ENCODE measurements around the gene IFT122. TPM values are rescaled to one million over a fixed set of nuclear protein-coding genes. Genes with fewer than 3 reads are reported as not detected.

The IFT122 gene
- total and polyA plus RNA-seq, 2 donors (not counting 3 experiments of a cell fraction or from before 2014, with no cell fraction given) = 38.4 to 41.7 TPM

- POLR2A ChIA-PET = no interaction called here
- H3K9ac ChIP-seq (replicated peaks; ENCODE audit: extremely low read depth, insufficient read depth, low read length) = no peak overlapping the region
- no peak overlapping the region for H2AFZ ChIP-seq (ENCODE audit: low read depth, low read length)
- dilution Hi-C loops (cut with MboI; ENCODE audit: extremely low pct_ligation_motif_present, low sequenced_read_pairs) (no loop called here), intact Hi-C loops (cut with micrococcal nuclease) (no loop called here)
- no peak overlapping the region for H3K4me2 ChIP-seq (ENCODE audit: insufficient read depth, low read length)
- no peak overlapping the region for H3K4me3 ChIP-seq (replicated peaks in 1 of 3; ENCODE audit: insufficient read depth in 1 of 3, low read depth in 1 of 3, low read length in 3 of 3)
- CTCF ChIA-PET = interaction anchor here (1.0 kb wide), 1 partner anchor 62 kb away, joined by 3 read pairs; no protein-coding TSS in a partner anchor
- TF ChIP-seq POLR2A (IDR thresholded peaks at IDR 0.05; ENCODE audit: low read depth, low read length) (no peak), POLR2AphosphoS5 (IDR thresholded peaks at IDR 0.05; ENCODE audit: insufficient read depth, low read depth, low read length) (no peak), GATA2 (IDR thresholded peaks at IDR 0.05; ENCODE audit: insufficient read depth, insufficient read length, low read depth, low read length) (no peak), MYC (IDR thresholded peaks at IDR 0.05; ENCODE audit: low read depth, low read length) (no peak)
- no TSS peak for BruUV-seq (replicated peaks)
- no peaks in the 10 kb centered on the region for H3K9me1 ChIP-seq (replicated peaks; ENCODE audit: control insufficient read depth, extremely low read depth, insufficient read depth, low read length)
- FAIRE-seq (no peak), DNase-seq (ENCODE audit: low read depth, low spot score) (peak; percentile 23)
- peaks cover 0 to 3% of the 10 kb centered on the region in 2 experiments for H3K36me3 ChIP-seq (ENCODE audit: control insufficient read depth in 2 of 2, extremely low read depth in 1 of 2, insufficient read depth in 2 of 2, low read length in 2 of 2)
- H4K20me1 ChIP-seq (replicated peaks; ENCODE audit: control insufficient read depth, extremely low read depth, insufficient read depth, low read length) = no peaks in the 10 kb centered on the region
- no peaks in the 10 kb centered on the region for H3K27me3 ChIP-seq (ENCODE audit: control insufficient read depth in 2 of 2, insufficient read depth in 2 of 2, low read length in 2 of 2)
- H3K9me3 ChIP-seq (replicated peaks; ENCODE audit: control insufficient read depth, insufficient read depth, low read length) = no peaks in the 10 kb centered on the region
- H3K79me2 ChIP-seq (ENCODE audit: control insufficient read depth, insufficient read depth, low read length) = peaks cover 17% of the 10 kb centered on the region
- peaks cover 53% of the 10 kb centered on the region for H3K4me1 ChIP-seq (ENCODE audit: control insufficient read depth, extremely low read depth, insufficient read depth, low read length)
- H3K27ac ChIP-seq (ENCODE audit: insufficient read depth, low read depth, low read length) = no peak overlapping the region
These were observed 5.4 kb downstream of the IFT122 start for GRCh38 chr3:129445471-129445870.

DNA sequence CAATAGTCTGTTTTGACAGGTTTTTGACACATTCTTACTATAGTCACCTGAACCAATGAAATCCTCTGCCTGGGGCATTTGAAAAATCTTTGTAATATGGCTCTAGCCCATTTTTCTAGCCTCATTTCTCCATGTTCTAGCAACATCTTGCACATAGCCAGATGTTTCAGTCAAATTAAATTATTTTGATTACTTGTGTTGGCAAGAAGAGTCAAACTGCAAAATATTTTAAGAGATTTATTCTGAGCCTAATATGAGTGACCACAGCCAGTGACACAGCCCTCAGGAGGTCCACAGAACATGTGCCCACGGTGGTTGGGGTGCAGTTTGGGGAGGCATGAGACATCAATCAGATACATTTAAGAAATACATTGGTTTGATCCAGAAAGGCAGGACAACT is 6.9 kb downstream of the IFT122 start:
- no peak overlapping the region for H3K9ac ChIP-seq (replicated peaks; ENCODE audit: extremely low read depth, insufficient read depth, low read length)
- intact Hi-C loops (cut with micrococcal nuclease) = no loop called here
- no peak overlapping the region for H3K27ac ChIP-seq (ENCODE audit: insufficient read depth, low read depth, low read length)
- H4K20me1 ChIP-seq (replicated peaks; ENCODE audit: control insufficient read depth, extremely low read depth, insufficient read depth, low read length) = no peaks in the 10 kb centered on the region
- no peaks in the 10 kb centered on the region for H3K27me3 ChIP-seq (ENCODE audit: control insufficient read depth in 2 of 2, insufficient read depth in 2 of 2, low read length in 2 of 2)
- ChIA-PET CTCF (no interaction called here), POLR2A (no interaction called here)
- H3K4me2 ChIP-seq (ENCODE audit: insufficient read depth, low read length) = no peak overlapping the region
- H3K4me1 ChIP-seq (ENCODE audit: control insufficient read depth, extremely low read depth, insufficient read depth, low read length) = peaks cover 43% of the 10 kb centered on the region
- dilution Hi-C loops (cut with MboI; ENCODE audit: extremely low pct_ligation_motif_present, low sequenced_read_pairs) = no loop called here
- no peaks in the 10 kb centered on the region for H3K9me3 ChIP-seq (replicated peaks; ENCODE audit: control insufficient read depth, insufficient read depth, low read length)
- no peaks in the 10 kb centered on the region for H3K9me1 ChIP-seq (replicated peaks; ENCODE audit: control insufficient read depth, extremely low read depth, insufficient read depth, low read length)
- no peak overlapping the region for H3K4me3 ChIP-seq (replicated peaks in 1 of 3; ENCODE audit: insufficient read depth in 1 of 3, low read depth in 1 of 3, low read length in 3 of 3)
- H3K79me2 ChIP-seq (ENCODE audit: control insufficient read depth, insufficient read depth, low read length) = peaks cover 9% of the 10 kb centered on the region
- FAIRE-seq (no peak), DNase-seq (ENCODE audit: low read depth, low spot score) (no peak)
- TF ChIP-seq MYC (IDR thresholded peaks at IDR 0.05; ENCODE audit: low read depth, low read length) = no peak
- TF ChIP-seq, protein P1, sequence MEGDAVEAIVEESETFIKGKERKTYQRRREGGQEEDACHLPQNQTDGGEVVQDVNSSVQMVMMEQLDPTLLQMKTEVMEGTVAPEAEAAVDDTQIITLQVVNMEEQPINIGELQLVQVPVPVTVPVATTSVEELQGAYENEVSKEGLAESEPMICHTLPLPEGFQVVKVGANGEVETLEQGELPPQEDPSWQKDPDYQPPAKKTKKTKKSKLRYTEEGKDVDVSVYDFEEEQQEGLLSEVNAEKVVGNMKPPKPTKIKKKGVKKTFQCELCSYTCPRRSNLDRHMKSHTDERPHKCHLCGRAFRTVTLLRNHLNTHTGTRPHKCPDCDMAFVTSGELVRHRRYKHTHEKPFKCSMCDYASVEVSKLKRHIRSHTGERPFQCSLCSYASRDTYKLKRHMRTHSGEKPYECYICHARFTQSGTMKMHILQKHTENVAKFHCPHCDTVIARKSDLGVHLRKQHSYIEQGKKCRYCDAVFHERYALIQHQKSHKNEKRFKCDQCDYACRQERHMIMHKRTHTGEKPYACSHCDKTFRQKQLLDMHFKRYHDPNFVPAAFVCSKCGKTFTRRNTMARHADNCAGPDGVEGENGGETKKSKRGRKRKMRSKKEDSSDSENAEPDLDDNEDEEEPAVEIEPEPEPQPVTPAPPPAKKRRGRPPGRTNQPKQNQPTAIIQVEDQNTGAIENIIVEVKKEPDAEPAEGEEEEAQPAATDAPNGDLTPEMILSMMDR (IDR thresholded peaks at IDR 0.05; ENCODE audit: extremely low read depth in 1 of 2, insufficient read depth in 1 of 2, low read depth in 1 of 2, low read length in 2 of 2) = no peak
- no peak for TF ChIP-seq JUN (IDR thresholded peaks at IDR 0.05; ENCODE audit: borderline replicate concordance, insufficient read depth, insufficient read length, low read depth)
- TF ChIP-seq, protein P2, sequence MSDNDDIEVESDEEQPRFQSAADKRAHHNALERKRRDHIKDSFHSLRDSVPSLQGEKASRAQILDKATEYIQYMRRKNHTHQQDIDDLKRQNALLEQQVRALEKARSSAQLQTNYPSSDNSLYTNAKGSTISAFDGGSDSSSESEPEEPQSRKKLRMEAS (IDR thresholded peaks at IDR 0.05; ENCODE audit: insufficient read depth, insufficient read length) = no peak
- TF ChIP-seq POLR2AphosphoS5 (IDR thresholded peaks at IDR 0.05; ENCODE audit: insufficient read depth, low read depth, low read length) = no peak
- TF ChIP-seq POLR2A (IDR thresholded peaks at IDR 0.05; ENCODE audit: low read depth, low read length) = no peak
- no peak for TF ChIP-seq EZH2 (IDR thresholded peaks at IDR 0.05; ENCODE audit: borderline replicate concordance, low read depth, low read length, severe bottlenecking)
- H2AFZ ChIP-seq (ENCODE audit: low read depth, low read length) = no peak overlapping the region
- no TSS peak for BruUV-seq (replicated peaks)
- H3K36me3 ChIP-seq (ENCODE audit: control insufficient read depth in 2 of 2, extremely low read depth in 1 of 2, insufficient read depth in 2 of 2, low read length in 2 of 2) = peaks cover 0 to 5% of the 10 kb centered on the region in 2 experiments

Measured in endothelial cell of umbilical vein (primary cell).